ENCODE data around the gene UCK2.

GRCh38 chr1:165902565-165902964 lies 75.2 kb downstream of the UCK2 start:
- TF ChIP-seq CREB5 (CRISPR knock-in tag; IDR thresholded peaks at IDR 0.05; ENCODE audit: low read depth) (no peak), CSDC2 (CRISPR knock-in tag; IDR thresholded peaks at IDR 0.05) (no peak), ARNTL (CRISPR knock-in tag; IDR thresholded peaks at IDR 0.05; ENCODE audit: borderline replicate concordance, low read depth) (no peak), PATZ1 (CRISPR knock-in tag; IDR thresholded peaks at IDR 0.05; ENCODE audit: borderline replicate concordance) (no peak), CSRNP3 (CRISPR knock-in tag; IDR thresholded peaks at IDR 0.05) (no peak), ZNF70 (CRISPR knock-in tag; IDR thresholded peaks at IDR 0.05) (no peak), TOX (CRISPR knock-in tag; IDR thresholded peaks at IDR 0.05; ENCODE audit: borderline replicate concordance) (no peak), ZC3H10 (CRISPR knock-in tag; IDR thresholded peaks at IDR 0.05) (no peak), SNAI2 (CRISPR knock-in tag; IDR thresholded peaks at IDR 0.05) (no peak)
